Endothelial cell of umbilical vein (primary cell): Measurements from ENCODE around the gene CIB2. TPM values are rescaled to one million over a fixed set of nuclear protein-coding genes. Genes with fewer than 3 reads are reported as not detected.

Experiments used
- BruUV-seq: library from RNA; stranded (reverse); fragments of 400-500 nt; replicated peaks from 2 replicates; lab custom pipeline; 2021; lab: Mats Ljungman, UMichigan
- CTCF ChIA-PET: fragments of 300-600, 350-600 bp; sonication (Branson Sonifier 250); formaldehyde crosslinking; loops from one replicate; lab custom pipeline; 2021; ENCODE audit warnings: antibody characterized with exemption, inconsistent platforms; lab: Charles Lee
- POLR2A ChIA-PET: fragments of 300-600, 350-600 bp; sonication (Branson Sonifier 250); formaldehyde crosslinking; loops from one replicate; lab custom pipeline; 2021; ENCODE audit warnings: antibody characterized with exemption, inconsistent platforms; lab: Charles Lee
- DNase-seq: peaks from one replicate; pipeline ENCODE4 v3.0.0-alpha.2; 2011; ENCODE audit warnings: low read depth, low spot score
- FAIRE-seq: peaks from 2 replicates; lab custom pipeline; 2011; peaks lifted over from hg19 to GRCh38; lab: Jason Lieb, UNC
- H2AFZ ChIP-seq: 2 replicates; pipeline ENCODE4 v1.6.0; 2012; ENCODE audit warnings: low read depth, low read length, control low read depth, inconsistent platforms
- H3K27ac ChIP-seq: 2 replicates; pipeline ENCODE4 v1.5.1; 2011; ENCODE audit warnings: low read depth, mild to moderate bottlenecking, control low read depth, low read length, moderate library complexity; ENCODE audit not compliant: insufficient read depth
- H3K27me3 ChIP-seq, 2 experiments: 2 replicates each; pipeline versions ENCODE4 v1.6.0 to v1.6.1; 2011; ENCODE audit warnings: low read length in 2 of 2, mixed read lengths in 1 of 2; ENCODE audit not compliant: control insufficient read depth in 2 of 2, insufficient read depth in 2 of 2
- H3K36me3 ChIP-seq, 2 experiments: 2 replicates in 1 of 2; 3 replicates in 1 of 2; pipeline ENCODE4 v1.5.1; 2011; ENCODE audit warnings: low read length in 2 of 2, mild to moderate bottlenecking in 1 of 2, moderate library complexity in 1 of 2; ENCODE audit not compliant: control insufficient read depth in 2 of 2, insufficient read depth in 2 of 2; ENCODE audit errors: extremely low read depth in 1 of 2
- H3K4me1 ChIP-seq: 3 replicates; pipeline ENCODE4 v1.5.1; 2011; ENCODE audit warnings: mild to moderate bottlenecking, low read length; ENCODE audit not compliant: control insufficient read depth, insufficient read depth; ENCODE audit errors: extremely low read depth
- H3K4me2 ChIP-seq: 2 replicates; pipeline ENCODE4 v1.6.1; 2011; ENCODE audit warnings: low read length, control low read depth, mixed read lengths; ENCODE audit not compliant: insufficient read depth
- H3K4me3 ChIP-seq, 3 experiments: fragments of 200-600 bp in 1 of 3; sonication (generic), shearing (Covaris generic) in 1 of 3; replicated peaks in 1 of 3; 2 replicates each; pipeline ENCODE4 v1.5.1; 2011 to 2016; ENCODE audit warnings: control low read depth in 3 of 3, low read length in 3 of 3, mild to moderate bottlenecking in 2 of 3, inconsistent platforms in 1 of 3, low read depth in 1 of 3, moderate library complexity in 1 of 3; ENCODE audit not compliant: insufficient read depth in 1 of 3
- H3K79me2 ChIP-seq: 2 replicates; pipeline ENCODE4 v1.6.0; 2012; ENCODE audit warnings: low read length, inconsistent platforms; ENCODE audit not compliant: control insufficient read depth, insufficient read depth
- H3K9ac ChIP-seq: replicated peaks from 2 replicates; pipeline ENCODE3; 2011; ENCODE audit warnings: low read length, control low read depth; ENCODE audit not compliant: insufficient read depth; ENCODE audit errors: extremely low read depth
- H3K9me1 ChIP-seq: replicated peaks from 3 replicates; pipeline ENCODE4 v1.6.0; 2011; ENCODE audit warnings: mild to moderate bottlenecking, low read length; ENCODE audit not compliant: control insufficient read depth, insufficient read depth; ENCODE audit errors: extremely low read depth
- H3K9me3 ChIP-seq: replicated peaks from 2 replicates; pipeline ENCODE4 v1.5.1; 2012; ENCODE audit warnings: low read length, inconsistent platforms; ENCODE audit not compliant: control insufficient read depth, insufficient read depth
- H4K20me1 ChIP-seq: replicated peaks from 2 replicates; pipeline ENCODE3; 2011; ENCODE audit warnings: mild to moderate bottlenecking, low read length; ENCODE audit not compliant: control insufficient read depth, insufficient read depth; ENCODE audit errors: extremely low read depth
- EZH2 ChIP-seq: IDR thresholded peaks from 2 replicates; pipeline ENCODE4 v1.6.1; 2012; ENCODE audit warnings: borderline replicate concordance, low read depth, mild to moderate bottlenecking, moderate library complexity, low read length, inconsistent platforms; ENCODE audit not compliant: severe bottlenecking
- FOS ChIP-seq: IDR thresholded peaks from 2 replicates; pipeline ENCODE4 v1.6.1; 2011; ENCODE audit warnings: mild to moderate bottlenecking, low read length, moderate library complexity, borderline replicate concordance; ENCODE audit not compliant: insufficient read depth
- GATA2 ChIP-seq: IDR thresholded peaks from 2 replicates; pipeline ENCODE4 v1.7.0; 2011; ENCODE audit warnings: low read depth, mild to moderate bottlenecking, moderate library complexity, mixed read lengths, low read length; ENCODE audit not compliant: insufficient read length, insufficient read depth
- MAX ChIP-seq: IDR thresholded peaks from 2 replicates; pipeline ENCODE4 v1.6.1; 2011; ENCODE audit not compliant: insufficient read depth, insufficient read length
- MYC ChIP-seq: IDR thresholded peaks from one replicate; pipeline ENCODE4 v1.6.1; 2011; ENCODE audit warnings: mild to moderate bottlenecking, low read depth, low read length
- POLR2A ChIP-seq: IDR thresholded peaks from 2 replicates; pipeline ENCODE4 v1.6.1; 2012; ENCODE audit warnings: low read depth, mild to moderate bottlenecking, control low read depth, low read length
- POLR2AphosphoS5 ChIP-seq: IDR thresholded peaks from 2 replicates; pipeline ENCODE4 v1.6.1; 2012; ENCODE audit warnings: low read depth, mild to moderate bottlenecking, control low read depth, low read length, moderate library complexity; ENCODE audit not compliant: insufficient read depth
- dilution Hi-C: fragments of 300-500 bp; cut with MboI; formaldehyde crosslinking; loops from one replicate; pipeline ENCODE4 v1.15.0; 2019; ENCODE audit warnings: low sequenced_read_pairs; ENCODE audit not compliant: extremely low pct_ligation_motif_present
- intact Hi-C: fragments of 100-400 bp; cut with micrococcal nuclease; formaldehyde crosslinking; loops from one replicate; pipeline ENCODE4 v1.10.0; 2022
- polyA plus RNA-seq, 4 experiments: library from polyadenylated mRNA; depleted of rRNA in 3 of 4; stranded (reverse) in 3 of 4; unstranded in 1 of 4; fragments of >200 nt; gene quantifications; 2 replicates each; pipeline versions ENCODE4 v1.2.1 to v1.2.3, GENCODE V29; 2011 to 2012; ENCODE audit warnings: missing spikeins in 1 of 4
- total RNA-seq: library from RNA; stranded (reverse); gene quantifications from 2 replicates; pipeline ENCODE4 v1.2.3, GENCODE V29; 2021
- TF ChIP-seq, protein P1 (sequence below), 2 donors: IDR thresholded peaks; 1 replicate in 1 of 2; 2 replicates in 1 of 2; pipeline ENCODE4 v1.5.1; 2011; ENCODE audit warnings: low read length in 2 of 2, mild to moderate bottlenecking in 2 of 2, moderate library complexity in 2 of 2, control low read depth in 1 of 2, inconsistent platforms in 1 of 2, low read depth in 1 of 2; ENCODE audit not compliant: insufficient read depth in 1 of 2; ENCODE audit errors: extremely low read depth in 1 of 2

Gene CIB2
- total and polyA plus RNA-seq, 2 donors (not counting 3 experiments of a cell fraction or from before 2014, with no cell fraction given) = 4.0 to 7.7 TPM

GRCh38 chr15:78102741-78103140 is 28.5 kb downstream of the CIB2 start:
- DNase-seq (no peak), FAIRE-seq (no peak)
- Histone ChIP-seq H3K4me3 (no peak overlapping the region), H3K4me2 (no peak overlapping the region), H3K4me1 (peaks cover 17% of the 10 kb centered on the region), H3K9me3 (no peaks in the 10 kb centered on the region), H2AFZ (no peak overlapping the region), H3K36me3 (no peaks in the 10 kb centered on the region), H4K20me1 (no peaks in the 10 kb centered on the region), H3K27ac (no peak overlapping the region), H3K9ac (no peak overlapping the region), H3K79me2 (no peaks in the 10 kb centered on the region), H3K9me1 (no peaks in the 10 kb centered on the region), H3K27me3 (no peaks in the 10 kb centered on the region)
- no TSS peak for BruUV-seq
- dilution Hi-C loops (no loop called here), intact Hi-C loops (no loop called here)
- ChIA-PET CTCF (interaction anchor here (1.2 kb wide), 1 partner anchor 19 kb away, joined by 3 read pairs; no protein-coding TSS in a partner anchor), POLR2A (no interaction called here)
- TF ChIP-seq GATA2 (no peak), EZH2 (no peak), POLR2A (no peak), MAX (no peak), FOS (no peak), MYC (no peak), POLR2AphosphoS5 (no peak)
- TF ChIP-seq, protein P1, sequence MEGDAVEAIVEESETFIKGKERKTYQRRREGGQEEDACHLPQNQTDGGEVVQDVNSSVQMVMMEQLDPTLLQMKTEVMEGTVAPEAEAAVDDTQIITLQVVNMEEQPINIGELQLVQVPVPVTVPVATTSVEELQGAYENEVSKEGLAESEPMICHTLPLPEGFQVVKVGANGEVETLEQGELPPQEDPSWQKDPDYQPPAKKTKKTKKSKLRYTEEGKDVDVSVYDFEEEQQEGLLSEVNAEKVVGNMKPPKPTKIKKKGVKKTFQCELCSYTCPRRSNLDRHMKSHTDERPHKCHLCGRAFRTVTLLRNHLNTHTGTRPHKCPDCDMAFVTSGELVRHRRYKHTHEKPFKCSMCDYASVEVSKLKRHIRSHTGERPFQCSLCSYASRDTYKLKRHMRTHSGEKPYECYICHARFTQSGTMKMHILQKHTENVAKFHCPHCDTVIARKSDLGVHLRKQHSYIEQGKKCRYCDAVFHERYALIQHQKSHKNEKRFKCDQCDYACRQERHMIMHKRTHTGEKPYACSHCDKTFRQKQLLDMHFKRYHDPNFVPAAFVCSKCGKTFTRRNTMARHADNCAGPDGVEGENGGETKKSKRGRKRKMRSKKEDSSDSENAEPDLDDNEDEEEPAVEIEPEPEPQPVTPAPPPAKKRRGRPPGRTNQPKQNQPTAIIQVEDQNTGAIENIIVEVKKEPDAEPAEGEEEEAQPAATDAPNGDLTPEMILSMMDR (IDR thresholded peaks at IDR 0.05; ENCODE audit: extremely low read depth in 1 of 2, insufficient read depth in 1 of 2, low read depth in 1 of 2, low read length in 2 of 2) = no peak
